Activated T-cell treated with anti-CD3 and anti-CD28 coated beads, Interleukin-2, amount 50 U/mL, for 72 hours (primary cell): ENCODE data around the gene NECTIN1. TPM values are rescaled to one million over a fixed set of nuclear protein-coding genes. Genes with fewer than 3 reads are reported as not detected.

Source experiments
- ATAC-seq, 2 donors: fragments of 150-1000 bp; cut with Tn5 transposase; replicated peaks in 1 of 2; 2 replicates each; pipeline ENCODE4 v1.10.0; 2021; ENCODE audit warnings: moderate library complexity in 2 of 2, mild to moderate bottlenecking in 1 of 2
- DNase-seq, 2 donors: peaks; one replicate each; pipeline ENCODE4 v3.0.0; 2021 to 2022; ENCODE audit warnings: mixed read lengths in 1 of 2
- H3K27ac Mint-ChIP-seq: one replicate; pipeline ENCODE4 v1.8.0; 2022; ENCODE audit warnings: mild to moderate bottlenecking, moderate library complexity, mixed read lengths
- H3K27me3 Mint-ChIP-seq: one replicate; pipeline ENCODE4 v1.8.0; 2022; ENCODE audit warnings: low read depth, mixed read lengths
- H3K36me3 Mint-ChIP-seq, 2 donors: one replicate each; pipeline ENCODE4 v1.8.0; 2022; ENCODE audit warnings: mixed read lengths in 2 of 2, mild to moderate bottlenecking in 1 of 2; ENCODE audit not compliant: insufficient read depth in 2 of 2
- H3K4me1 Mint-ChIP-seq: one replicate; pipeline ENCODE4 v1.8.0; 2022; ENCODE audit warnings: low read depth, mixed read lengths
- H3K4me3 Mint-ChIP-seq, 2 donors: one replicate each; pipeline ENCODE4 v1.8.0; 2022; ENCODE audit warnings: mild to moderate bottlenecking in 2 of 2, mixed read lengths in 2 of 2, moderate library complexity in 2 of 2
- H3K9me3 Mint-ChIP-seq, 2 donors: one replicate each; pipeline ENCODE4 v1.8.0; 2022; ENCODE audit warnings: mixed read lengths in 2 of 2
- total RNA-seq, 2 donors: library from RNA; stranded (reverse); gene quantifications; one replicate each; pipeline ENCODE4 v1.2.3, GENCODE V29; 2022

NECTIN1 gene
- total RNA-seq, 2 donors from 2014 or later: 1.5 to 2.6 TPM

GRCh38 chr11:119618208-119618909, 110.6 kb downstream of the NECTIN1 start:
- Mint-ChIP-seq H3K27ac (no peak overlapping the region), H3K4me3 (no peak overlapping the region), H3K36me3 (no peaks in the 10 kb centered on the region), H3K27me3 (peaks cover 17% of the 10 kb centered on the region), H3K9me3 (no peaks in the 10 kb centered on the region), H3K4me1 (no peaks in the 10 kb centered on the region)
- DNase-seq: no peak
- no peak for ATAC-seq

DNA sequence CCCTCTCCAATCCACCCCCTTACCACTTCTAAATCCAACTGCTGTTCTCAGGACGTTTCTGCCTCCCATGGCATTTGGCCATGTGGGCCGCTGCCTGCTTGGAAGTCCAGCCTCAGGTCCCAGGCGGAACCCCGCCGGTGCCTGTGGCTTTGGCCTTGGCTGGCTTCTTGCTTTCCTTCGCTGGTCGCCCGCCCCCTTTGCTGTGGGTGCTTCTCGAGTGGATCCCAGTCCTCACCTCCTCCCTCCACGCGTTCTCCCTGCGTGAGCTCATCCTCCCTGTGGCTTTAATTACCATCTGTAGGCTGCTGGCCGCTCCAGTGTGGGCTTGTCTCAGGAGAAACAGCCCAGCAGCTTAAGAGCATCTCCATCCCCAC, 111.7 kb downstream of the NECTIN1 start:
- Mint-ChIP-seq H3K4me1 (no peaks in the 10 kb centered on the region), H3K27ac (no peak overlapping the region), H3K27me3 (peaks cover 22% of the 10 kb centered on the region), H3K9me3 (no peaks in the 10 kb centered on the region), H3K36me3 (no peaks in the 10 kb centered on the region), H3K4me3 (no peak overlapping the region)
- ATAC-seq (no peak), DNase-seq (no peak)

DNA sequence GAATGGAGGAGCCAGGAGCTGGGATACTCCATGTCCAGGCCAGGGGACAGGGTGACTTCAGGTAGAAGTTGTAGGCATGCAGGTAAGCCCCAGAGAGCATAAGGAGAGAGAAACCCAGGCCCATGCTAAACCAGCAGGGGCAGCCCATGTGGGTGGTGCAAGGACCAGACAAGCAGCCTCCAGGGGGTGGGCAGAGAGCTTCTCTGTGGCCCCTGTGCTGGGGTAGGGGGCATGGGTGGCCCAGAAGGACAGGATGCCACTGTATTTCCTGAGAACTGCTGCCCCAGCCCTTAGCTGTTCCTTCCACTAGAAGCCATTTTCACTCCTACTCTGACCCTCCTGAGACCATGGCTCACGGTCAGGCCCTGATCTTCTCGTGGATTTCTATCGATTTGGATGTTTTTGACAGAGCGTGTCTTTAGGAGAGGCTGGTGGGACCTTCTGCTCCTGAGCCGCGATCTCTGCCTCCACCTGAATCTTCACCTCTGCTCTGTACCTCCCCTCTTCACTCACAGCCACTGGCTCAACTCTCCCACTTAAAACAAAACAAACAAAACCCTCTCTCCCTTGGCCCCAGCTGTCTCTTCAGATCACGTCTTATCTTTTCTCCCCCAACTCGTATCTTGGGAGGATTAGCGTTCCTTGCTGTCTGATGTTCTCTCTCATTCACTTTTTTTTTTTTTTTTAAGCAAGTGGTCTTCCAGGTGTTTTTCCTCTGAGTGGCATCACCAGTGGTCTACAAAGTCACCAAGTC, 112.2 kb downstream of the NECTIN1 start:
- DNase-seq (no peak), ATAC-seq (no peak)
- Mint-ChIP-seq H3K36me3 (no peaks in the 10 kb centered on the region), H3K4me1 (no peaks in the 10 kb centered on the region), H3K9me3 (no peaks in the 10 kb centered on the region), H3K27me3 (peaks cover 22% of the 10 kb centered on the region), H3K27ac (no peak overlapping the region), H3K4me3 (no peak overlapping the region)

- H3K27ac Mint-ChIP-seq: no peak overlapping the region
Measured at GRCh38 chr11:119615882-119616196, 113.2 kb downstream of the NECTIN1 start.

GRCh38 chr11:119615003-119615881, 113.8 kb downstream of the NECTIN1 start:
- no peak for DNase-seq
- no peaks in the 10 kb centered on the region for H3K36me3 Mint-ChIP-seq
- H3K4me1 Mint-ChIP-seq: no peaks in the 10 kb centered on the region
- peak in 1 of 2 donors; percentile 61 for ATAC-seq
- peaks cover 7% of the 10 kb centered on the region for H3K27me3 Mint-ChIP-seq
- H3K27ac Mint-ChIP-seq: no peak overlapping the region
- H3K4me3 Mint-ChIP-seq: no peak overlapping the region
- no peaks in the 10 kb centered on the region for H3K9me3 Mint-ChIP-seq

More at GRCh38 chr11:119615882-119616196, 113.2 kb downstream of the NECTIN1 start:
- no peaks in the 10 kb centered on the region for H3K9me3 Mint-ChIP-seq
- DNase-seq (no peak), ATAC-seq (no peak)
- no peak overlapping the region for H3K4me3 Mint-ChIP-seq
- no peaks in the 10 kb centered on the region for H3K4me1 Mint-ChIP-seq
- no peaks in the 10 kb centered on the region for H3K36me3 Mint-ChIP-seq
- H3K27me3 Mint-ChIP-seq: peaks cover 13% of the 10 kb centered on the region

GRCh38 chr11:119614222-119615002, 114.6 kb downstream of the NECTIN1 start:
- Mint-ChIP-seq H3K27ac (no peak overlapping the region), H3K4me3 (no peak overlapping the region)
- DNase-seq: no peak

GRCh38 chr11:119612814-119613213, 116.2 kb downstream of the NECTIN1 start:
- no peak overlapping the region for H3K4me3 Mint-ChIP-seq
- no peaks in the 10 kb centered on the region for H3K9me3 Mint-ChIP-seq
- H3K36me3 Mint-ChIP-seq: no peaks in the 10 kb centered on the region
- no peak for DNase-seq
- no peak for ATAC-seq
- no peak overlapping the region for H3K27ac Mint-ChIP-seq
- no peaks in the 10 kb centered on the region for H3K4me1 Mint-ChIP-seq
- H3K27me3 Mint-ChIP-seq: peaks cover 8% of the 10 kb centered on the region

More at GRCh38 chr11:119614222-119615002, 114.6 kb downstream of the NECTIN1 start:
- no peak for ATAC-seq
- no peaks in the 10 kb centered on the region for H3K4me1 Mint-ChIP-seq
- H3K27me3 Mint-ChIP-seq: peaks cover 6% of the 10 kb centered on the region
- H3K36me3 Mint-ChIP-seq: no peaks in the 10 kb centered on the region
- no peaks in the 10 kb centered on the region for H3K9me3 Mint-ChIP-seq

GRCh38 chr11:119610836-119611426, 118.1 kb downstream of the NECTIN1 start:
- DNase-seq (no peak), ATAC-seq (no peak)
- Mint-ChIP-seq H3K4me1 (no peaks in the 10 kb centered on the region), H3K4me3 (no peak overlapping the region), H3K9me3 (no peaks in the 10 kb centered on the region), H3K27me3 (peaks cover 19% of the 10 kb centered on the region), H3K36me3 (no peaks in the 10 kb centered on the region), H3K27ac (no peak overlapping the region)

GRCh38 chr11:119608781-119609180, 120.2 kb downstream of the NECTIN1 start:
- no peaks in the 10 kb centered on the region for H3K4me1 Mint-ChIP-seq
- no peaks in the 10 kb centered on the region for H3K36me3 Mint-ChIP-seq
- H3K27ac Mint-ChIP-seq: no peak overlapping the region
- no peaks in the 10 kb centered on the region for H3K9me3 Mint-ChIP-seq
- ATAC-seq (no peak), DNase-seq (no peak)
- peaks cover 23% of the 10 kb centered on the region for H3K27me3 Mint-ChIP-seq
- no peak overlapping the region for H3K4me3 Mint-ChIP-seq

DNA sequence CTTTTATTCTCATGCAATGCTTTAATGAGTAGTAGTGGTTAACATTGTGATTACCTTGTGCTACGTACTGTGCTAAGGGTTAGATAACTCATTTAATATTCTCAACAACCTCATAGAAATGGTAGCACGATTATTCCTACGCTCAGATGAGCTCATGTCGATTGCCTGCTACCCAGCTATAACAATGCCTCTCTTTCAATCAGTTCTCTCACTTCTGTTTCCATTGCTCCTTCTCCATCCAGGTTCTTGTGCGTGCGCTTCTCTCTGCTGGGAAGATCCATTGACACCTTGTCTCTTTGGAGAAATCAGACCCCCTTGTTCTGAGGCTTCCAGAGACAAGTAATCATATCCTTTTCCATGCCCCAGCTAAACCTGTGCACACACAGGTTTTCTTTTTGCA, 120.8 kb downstream of the NECTIN1 start:
- peaks cover 20% of the 10 kb centered on the region for H3K27me3 Mint-ChIP-seq

GRCh38 chr11:119607726-119608125, 121.3 kb downstream of the NECTIN1 start:
- Mint-ChIP-seq H3K27me3 (peaks cover 17% of the 10 kb centered on the region), H3K27ac (no peak overlapping the region), H3K4me3 (no peak overlapping the region), H3K9me3 (no peaks in the 10 kb centered on the region), H3K36me3 (no peaks in the 10 kb centered on the region), H3K4me1 (no peaks in the 10 kb centered on the region)
- ATAC-seq (no peak), DNase-seq (no peak)

More for the DNA sequence above, 120.8 kb downstream of the NECTIN1 start:
- Mint-ChIP-seq H3K4me1 (no peaks in the 10 kb centered on the region), H3K9me3 (no peaks in the 10 kb centered on the region), H3K4me3 (no peak overlapping the region), H3K27ac (no peak overlapping the region), H3K36me3 (no peaks in the 10 kb centered on the region)
- DNase-seq (no peak), ATAC-seq (no peak)

DNA sequence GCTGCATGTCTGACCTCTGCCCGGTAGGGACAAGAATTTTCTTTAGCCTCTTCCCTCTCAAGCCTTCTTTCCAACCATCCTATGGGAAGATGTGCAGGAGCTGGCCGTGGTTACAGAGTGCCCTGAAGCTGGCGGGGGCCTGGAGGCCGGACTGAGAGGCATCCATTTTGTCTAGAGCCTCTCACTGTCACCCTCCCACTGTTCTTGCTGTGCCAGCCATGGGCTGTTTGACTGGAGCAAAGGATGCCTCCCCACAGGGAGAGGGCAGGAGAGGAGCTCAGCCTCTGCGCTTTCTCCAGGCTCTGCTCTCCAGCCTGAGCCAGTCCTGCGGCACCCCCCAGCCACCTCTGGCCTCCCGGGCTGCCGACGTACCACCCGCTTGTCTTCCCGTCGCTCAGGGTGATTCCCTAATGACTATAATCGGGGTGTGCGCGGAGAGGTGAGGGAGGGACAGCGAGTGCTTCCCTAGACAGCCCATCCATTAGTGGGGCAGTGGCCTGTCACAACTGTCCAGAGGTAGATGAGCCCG, 123.8 kb downstream of the NECTIN1 start:
- Mint-ChIP-seq H3K36me3 (no peaks in the 10 kb centered on the region), H3K4me1 (no peaks in the 10 kb centered on the region), H3K27me3 (peaks cover 22% of the 10 kb centered on the region), H3K4me3 (no peak overlapping the region), H3K27ac (no peak overlapping the region), H3K9me3 (no peaks in the 10 kb centered on the region)
- DNase-seq: no peak
- no peak for ATAC-seq
